Gastroesophageal sphincter (tissue), 3 donors: Measurements from ENCODE around the gene EIF4A3.

Source experiments
- POLR2A ChIP-seq, 2 donors: fragments of 450-650 bp; IDR thresholded peaks; one replicate each; pipeline ENCODE4 v1.6.1; 2017; ENCODE audit warnings: antibody characterized with exemption in 2 of 2, mild to moderate bottlenecking in 2 of 2, moderate library complexity in 1 of 2
- POLR2AphosphoS5 ChIP-seq: sonication (generic); formaldehyde crosslinking; IDR thresholded peaks from one replicate; pipeline ENCODE4 v1.6.1; 2017; ENCODE audit warnings: antibody characterized with exemption
- TF ChIP-seq, protein P1 (sequence below), 4 experiments: fragments of 200-600 bp in 2 of 4; fragments of 450-650 bp in 2 of 4; sonication (generic) in 1 of 4; IDR thresholded peaks; one replicate each; pipeline ENCODE4 v1.5.1; 2017 to 2019; ENCODE audit warnings: antibody characterized with exemption in 4 of 4, mild to moderate bottlenecking in 2 of 4, moderate library complexity in 2 of 4

DNA sequence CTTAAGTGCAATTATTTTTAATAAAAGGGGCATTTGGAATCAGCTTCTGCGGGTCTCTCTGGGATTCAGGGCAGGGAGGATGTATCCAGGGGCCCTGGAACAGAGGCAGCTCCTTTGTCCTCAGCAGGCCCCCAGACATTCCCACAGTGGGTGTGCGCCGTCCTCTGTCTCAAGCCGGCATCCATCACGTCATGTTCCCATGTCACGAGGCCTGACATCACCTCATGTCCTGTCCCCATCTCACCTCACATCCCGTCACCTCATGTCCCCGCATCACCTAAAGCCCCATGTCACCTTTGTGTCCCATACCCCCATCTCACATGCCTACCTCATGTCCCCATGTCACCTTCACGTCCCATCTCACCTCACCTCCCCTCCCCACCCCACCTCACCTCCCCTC lies 27.1 kb downstream of the EIF4A3 start:
- TF ChIP-seq, protein P1, sequence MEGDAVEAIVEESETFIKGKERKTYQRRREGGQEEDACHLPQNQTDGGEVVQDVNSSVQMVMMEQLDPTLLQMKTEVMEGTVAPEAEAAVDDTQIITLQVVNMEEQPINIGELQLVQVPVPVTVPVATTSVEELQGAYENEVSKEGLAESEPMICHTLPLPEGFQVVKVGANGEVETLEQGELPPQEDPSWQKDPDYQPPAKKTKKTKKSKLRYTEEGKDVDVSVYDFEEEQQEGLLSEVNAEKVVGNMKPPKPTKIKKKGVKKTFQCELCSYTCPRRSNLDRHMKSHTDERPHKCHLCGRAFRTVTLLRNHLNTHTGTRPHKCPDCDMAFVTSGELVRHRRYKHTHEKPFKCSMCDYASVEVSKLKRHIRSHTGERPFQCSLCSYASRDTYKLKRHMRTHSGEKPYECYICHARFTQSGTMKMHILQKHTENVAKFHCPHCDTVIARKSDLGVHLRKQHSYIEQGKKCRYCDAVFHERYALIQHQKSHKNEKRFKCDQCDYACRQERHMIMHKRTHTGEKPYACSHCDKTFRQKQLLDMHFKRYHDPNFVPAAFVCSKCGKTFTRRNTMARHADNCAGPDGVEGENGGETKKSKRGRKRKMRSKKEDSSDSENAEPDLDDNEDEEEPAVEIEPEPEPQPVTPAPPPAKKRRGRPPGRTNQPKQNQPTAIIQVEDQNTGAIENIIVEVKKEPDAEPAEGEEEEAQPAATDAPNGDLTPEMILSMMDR (IDR thresholded peaks at IDR 0.05), result no peak
- TF ChIP-seq POLR2A (IDR thresholded peaks at IDR 0.05) (no peak), POLR2AphosphoS5 (no peak)
